DND-41 (cell line): ENCODE data around the gene GMPPA.

Source experiments
- ATAC-seq: fragments of 200-7000 bp; cut with Tn5 transposase; 3 replicates; pipeline ENCODE4 v1.9.1; 2021; ENCODE audit warnings: low read depth; ENCODE audit not compliant: insufficient read depth
- DNase-seq: peaks from one replicate; pipeline ENCODE4 v3.0.0-alpha.2; 2020
- H2AFZ ChIP-seq: 2 replicates; pipeline ENCODE4 v1.6.0; 2012; ENCODE audit warnings: low read depth, low read length
- H3K27ac ChIP-seq: 2 replicates; pipeline ENCODE4 v1.5.1; 2012; ENCODE audit warnings: low read length, inconsistent platforms
- H3K27me3 ChIP-seq: fragments of 200-600 bp; sonication (generic); 2 replicates; pipeline ENCODE4 v1.6.0; 2012; ENCODE audit warnings: low read length, mild to moderate bottlenecking, inconsistent platforms; ENCODE audit not compliant: insufficient read depth, poor library complexity
- H3K36me3 ChIP-seq: 2 replicates; pipeline ENCODE4 v1.5.1; 2012; ENCODE audit warnings: low read length, inconsistent platforms; ENCODE audit not compliant: insufficient read depth
- H3K4me1 ChIP-seq: 2 replicates; pipeline ENCODE4 v1.5.1; 2012; ENCODE audit warnings: mild to moderate bottlenecking, low read length; ENCODE audit not compliant: insufficient read depth
- H3K4me2 ChIP-seq: 2 replicates; pipeline ENCODE4 v1.6.0; 2012; ENCODE audit warnings: mild to moderate bottlenecking, moderate library complexity, low read length, inconsistent platforms; ENCODE audit not compliant: insufficient read depth
- H3K4me3 ChIP-seq, 2 experiments: fragments of 200-600 bp in 1 of 2; shearing (Covaris generic) in 1 of 2; 2 replicates each; pipeline ENCODE4 v1.5.1; 2012 to 2016; ENCODE audit warnings: inconsistent platforms in 2 of 2, low read length in 2 of 2, mild to moderate bottlenecking in 2 of 2, low read depth in 1 of 2, moderate library complexity in 1 of 2
- H3K79me2 ChIP-seq: 2 replicates; pipeline ENCODE4 v1.6.0; 2012; ENCODE audit warnings: low read length, inconsistent platforms; ENCODE audit not compliant: insufficient read depth
- H3K9ac ChIP-seq: 2 replicates; pipeline ENCODE4 v1.6.0; 2012; ENCODE audit warnings: low read depth, mild to moderate bottlenecking, inconsistent platforms, low read length, moderate library complexity
- H3K9me3 ChIP-seq: 2 replicates; pipeline ENCODE4 v1.5.1; 2012; ENCODE audit warnings: low read length, moderate library complexity, mild to moderate bottlenecking, inconsistent platforms; ENCODE audit not compliant: insufficient read depth, severe bottlenecking
- H4K20me1 ChIP-seq: 2 replicates; pipeline ENCODE4 v1.6.0; 2012; ENCODE audit warnings: low read length; ENCODE audit not compliant: insufficient read depth
- CTCF ChIP-seq: IDR thresholded peaks from 2 replicates; pipeline ENCODE4 v1.5.1; 2012; ENCODE audit warnings: borderline replicate concordance, low read length, moderate library complexity, mild to moderate bottlenecking; ENCODE audit not compliant: poor library complexity, severe bottlenecking; ENCODE audit errors: extremely low read depth
- EZH2 ChIP-seq: IDR thresholded peaks from 3 replicates; pipeline ENCODE4 v1.6.1; 2012; ENCODE audit warnings: borderline replicate concordance, low read depth, mild to moderate bottlenecking, moderate library complexity, low read length, inconsistent platforms; ENCODE audit not compliant: severe bottlenecking

Gene GMPPA

GRCh38 chr2:219541611-219542180, 43.0 kb downstream of the GMPPA start:
- DNase-seq = peak; percentile 80
- Histone ChIP-seq H3K36me3 (peaks cover 21% of the 10 kb centered on the region), H3K27ac (no peak overlapping the region), H4K20me1 (peaks cover 25% of the 10 kb centered on the region), H3K4me3 (peak overlapping the region in 1 of 2 experiments; percentile 84; a peak in 2 of 4 replicates), H3K9me3 (no peaks in the 10 kb centered on the region), H3K79me2 (no peaks in the 10 kb centered on the region), H2AFZ (peak overlapping the region; percentile 62; the same call in 1 of the 2 replicates), H3K9ac (peak overlapping the region; percentile 22; the same call in 1 of the 2 replicates), H3K4me2 (peak overlapping the region; percentile 88), H3K4me1 (peaks cover 33% of the 10 kb centered on the region), H3K27me3 (no peaks in the 10 kb centered on the region)
- no peak for TF ChIP-seq EZH2
- peak; percentile 87 for TF ChIP-seq CTCF
- peak; percentile 45 for ATAC-seq

- Histone ChIP-seq H3K36me3 (peaks cover 21% of the 10 kb centered on the region), H3K9me3 (no peaks in the 10 kb centered on the region), H3K4me3 (peak overlapping the region; percentile 84), H3K9ac (peak overlapping the region; percentile 71), H4K20me1 (peaks cover 27% of the 10 kb centered on the region), H3K27me3 (no peaks in the 10 kb centered on the region), H2AFZ (peak overlapping the region; percentile 84), H3K79me2 (no peaks in the 10 kb centered on the region), H3K27ac (no peak overlapping the region; the same call in none of the 2 replicates), H3K4me2 (peak overlapping the region; percentile 88), H3K4me1 (peaks cover 33% of the 10 kb centered on the region)
- ATAC-seq = peak; percentile 48
- no peak for DNase-seq
- TF ChIP-seq CTCF (no peak), EZH2 (no peak)
These were observed 44.4 kb downstream of the GMPPA start for GRCh38 chr2:219542931-219543595.

- Histone ChIP-seq H3K4me2 (peak within 1 kb of the TSS; percentile 88), H2AFZ (peak within 1 kb of the TSS; percentile 84), H3K27me3 (no peaks in the 10 kb centered on the region), H3K36me3 (peaks cover 21% of the 10 kb centered on the region), H3K79me2 (no peaks in the 10 kb centered on the region), H3K9ac (peak within 1 kb of the TSS; percentile 71), H3K9me3 (no peaks in the 10 kb centered on the region), H3K4me3 (peak within 1 kb of the TSS; percentile 84), H4K20me1 (peaks cover 27% of the 10 kb centered on the region), H3K4me1 (peaks cover 33% of the 10 kb centered on the region), H3K27ac (no peak within 1 kb of the TSS; the same call in none of the 2 replicates)
- ATAC-seq (peak; percentile 83), DNase-seq (peak; percentile 98)
- TF ChIP-seq EZH2 (no peak), CTCF (no peak)
These were observed 45.1 kb downstream of the GMPPA start, which contains the start of the genes CHPF and TMEM198 for GRCh38 chr2:219543596-219544358. Gene CHPF (minus strand): TSS chr2:219543809. CDS start chr2:219543538, 271 bp downstream. Gene TMEM198 (plus strand): TSS chr2:219544028. CDS start chr2:219544728, 700 bp downstream.
